Fibroblast of the aortic adventitia (primary cell): Measurements from ENCODE around the gene CAMTA1. TPM values are rescaled to one million over a fixed set of nuclear protein-coding genes. Genes with fewer than 3 reads are reported as not detected.
A peak's percentile ranks its signal among the peaks of the same experiment; 100 is the strongest.

Experiments
- DNase-seq: peaks from one replicate; pipeline ENCODE4 v3.0.0-alpha.2; 2010; ENCODE audit warnings: low read depth
- H3K4me3 ChIP-seq: 2 replicates; pipeline ENCODE4 v1.5.1; 2011; ENCODE audit warnings: low read depth, mild to moderate bottlenecking, control low read depth, low read length, moderate library complexity
- total RNA-seq: library from RNA; depleted of rRNA; stranded (reverse); fragments of >200 nt; gene quantifications from 2 replicates; pipeline ENCODE4 v1.2.3, GENCODE V29; 2012; ENCODE audit warnings: low replicate concordance
- TF ChIP-seq, protein P1 (sequence below): IDR thresholded peaks from 2 replicates; pipeline ENCODE4 v1.5.1; 2011; ENCODE audit warnings: mild to moderate bottlenecking, low read length, control low read depth, inconsistent platforms; ENCODE audit not compliant: insufficient read depth

The CAMTA1 gene
- total RNA-seq, 1 donor = 91.9 TPM

DNA sequence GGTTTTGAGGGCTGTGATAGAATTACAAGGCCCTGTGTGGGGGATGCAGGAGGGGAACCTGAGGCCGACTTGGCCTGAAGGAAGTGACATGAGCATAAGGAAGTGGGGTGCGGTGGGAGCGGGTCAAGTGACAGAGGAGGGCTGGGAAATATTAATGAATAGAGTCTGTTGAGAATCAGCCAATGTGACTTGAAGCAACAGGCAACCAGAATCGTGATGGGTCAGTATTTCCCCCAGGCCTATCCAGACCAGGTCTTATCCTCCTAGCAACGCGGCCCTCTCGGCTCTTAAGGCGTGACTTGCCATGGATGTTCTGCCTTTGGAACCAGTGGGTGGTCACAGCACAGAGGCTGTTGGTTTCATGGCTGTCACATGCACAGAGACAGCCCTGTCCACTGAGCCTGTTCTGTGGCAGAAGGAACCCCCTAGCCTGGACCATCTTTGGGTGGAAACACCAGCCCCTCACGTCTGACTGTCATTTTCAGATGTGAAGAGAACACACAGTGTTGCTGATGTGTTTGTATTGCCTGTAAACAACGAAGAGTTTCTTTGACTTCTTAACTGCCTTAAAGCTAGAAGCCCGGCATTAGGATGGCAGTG is 468.8 kb downstream of the CAMTA1 start:
- H3K4me3 ChIP-seq = no peak overlapping the region
- DNase-seq = no peak
- TF ChIP-seq, protein P1, sequence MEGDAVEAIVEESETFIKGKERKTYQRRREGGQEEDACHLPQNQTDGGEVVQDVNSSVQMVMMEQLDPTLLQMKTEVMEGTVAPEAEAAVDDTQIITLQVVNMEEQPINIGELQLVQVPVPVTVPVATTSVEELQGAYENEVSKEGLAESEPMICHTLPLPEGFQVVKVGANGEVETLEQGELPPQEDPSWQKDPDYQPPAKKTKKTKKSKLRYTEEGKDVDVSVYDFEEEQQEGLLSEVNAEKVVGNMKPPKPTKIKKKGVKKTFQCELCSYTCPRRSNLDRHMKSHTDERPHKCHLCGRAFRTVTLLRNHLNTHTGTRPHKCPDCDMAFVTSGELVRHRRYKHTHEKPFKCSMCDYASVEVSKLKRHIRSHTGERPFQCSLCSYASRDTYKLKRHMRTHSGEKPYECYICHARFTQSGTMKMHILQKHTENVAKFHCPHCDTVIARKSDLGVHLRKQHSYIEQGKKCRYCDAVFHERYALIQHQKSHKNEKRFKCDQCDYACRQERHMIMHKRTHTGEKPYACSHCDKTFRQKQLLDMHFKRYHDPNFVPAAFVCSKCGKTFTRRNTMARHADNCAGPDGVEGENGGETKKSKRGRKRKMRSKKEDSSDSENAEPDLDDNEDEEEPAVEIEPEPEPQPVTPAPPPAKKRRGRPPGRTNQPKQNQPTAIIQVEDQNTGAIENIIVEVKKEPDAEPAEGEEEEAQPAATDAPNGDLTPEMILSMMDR = no peak

DNA sequence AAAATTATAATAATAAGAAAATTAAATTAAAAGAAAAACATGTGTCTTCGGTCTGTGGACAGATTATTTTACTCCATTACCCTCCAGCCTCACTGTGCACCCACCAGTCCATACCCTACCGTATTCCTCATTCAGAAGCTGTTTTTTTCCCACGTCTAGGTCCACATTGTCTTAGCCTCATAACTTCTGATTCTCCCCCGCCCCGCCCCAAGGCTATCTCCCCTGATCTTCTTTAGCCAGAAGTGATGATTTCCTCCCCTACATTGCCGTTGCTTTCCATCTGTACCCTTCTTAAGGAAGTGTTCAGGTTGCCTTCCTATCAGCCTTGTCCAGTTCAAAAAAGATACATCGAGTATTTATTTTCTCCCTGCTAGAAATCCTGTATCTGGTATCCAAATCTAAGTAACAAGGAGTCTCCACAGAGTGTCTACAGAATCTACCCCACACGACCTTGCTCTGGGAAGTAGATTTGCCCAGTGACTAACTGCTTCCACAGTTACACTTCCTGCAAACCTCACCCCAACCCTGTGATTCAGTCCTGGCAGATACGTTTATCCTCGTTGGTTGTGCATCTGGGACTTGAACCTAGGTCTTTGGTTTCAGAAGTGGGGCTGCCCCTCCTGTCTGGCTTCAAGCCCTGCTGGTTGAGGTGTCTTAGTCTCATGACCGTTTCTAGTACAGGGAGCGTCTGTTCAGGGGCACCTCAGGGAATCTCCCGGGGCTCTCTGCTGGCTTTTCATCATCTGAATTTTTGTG is 470.2 kb downstream of the CAMTA1 start:
- DNase-seq = peak; percentile 15
- no peak overlapping the region for H3K4me3 ChIP-seq
- TF ChIP-seq, protein P1 = no peak

DNA sequence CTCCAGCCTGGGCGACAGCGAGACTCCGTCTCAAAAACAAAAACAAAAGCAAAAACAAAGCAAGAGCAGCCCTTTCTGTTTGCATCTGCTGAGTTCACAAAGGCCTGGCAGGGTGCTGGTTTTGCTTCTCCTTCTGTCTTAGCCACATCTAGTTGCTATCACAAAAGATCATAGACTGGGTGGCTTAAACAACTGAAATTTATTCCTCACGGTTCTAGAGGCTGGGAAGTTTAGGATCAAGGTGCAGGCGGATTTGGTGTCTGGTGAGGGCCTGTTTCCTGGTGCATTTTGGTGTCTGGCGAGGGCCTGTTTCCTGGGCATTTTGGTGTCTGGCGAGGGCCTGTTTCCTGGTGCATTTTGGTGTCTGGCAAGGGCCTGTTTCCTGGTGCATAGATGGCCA is 471.3 kb downstream of the CAMTA1 start:
- no peak overlapping the region for H3K4me3 ChIP-seq
- TF ChIP-seq, protein P1 = no peak
- no peak for DNase-seq

DNA sequence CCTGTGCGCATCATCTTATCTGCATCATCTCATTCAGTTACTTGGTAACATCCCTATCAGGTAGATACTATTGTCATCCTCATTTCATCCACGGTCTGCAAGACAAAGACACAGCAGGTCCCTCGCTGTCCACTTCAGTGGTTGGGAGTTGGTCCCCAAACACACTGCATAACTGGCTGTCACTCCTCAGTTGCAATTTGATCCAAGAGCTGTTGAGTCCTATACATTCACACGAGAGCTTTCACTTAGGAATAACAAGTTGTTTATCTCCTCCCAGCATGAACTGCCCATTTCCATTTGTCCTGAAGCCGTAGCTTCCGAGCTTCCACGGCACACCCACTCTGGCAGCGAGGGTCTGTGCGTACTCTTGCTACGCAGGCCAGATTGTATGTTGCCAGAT is 472.0 kb downstream of the CAMTA1 start:
- H3K4me3 ChIP-seq = no peak overlapping the region
- no peak for DNase-seq
- TF ChIP-seq, protein P1 = no peak

DNA sequence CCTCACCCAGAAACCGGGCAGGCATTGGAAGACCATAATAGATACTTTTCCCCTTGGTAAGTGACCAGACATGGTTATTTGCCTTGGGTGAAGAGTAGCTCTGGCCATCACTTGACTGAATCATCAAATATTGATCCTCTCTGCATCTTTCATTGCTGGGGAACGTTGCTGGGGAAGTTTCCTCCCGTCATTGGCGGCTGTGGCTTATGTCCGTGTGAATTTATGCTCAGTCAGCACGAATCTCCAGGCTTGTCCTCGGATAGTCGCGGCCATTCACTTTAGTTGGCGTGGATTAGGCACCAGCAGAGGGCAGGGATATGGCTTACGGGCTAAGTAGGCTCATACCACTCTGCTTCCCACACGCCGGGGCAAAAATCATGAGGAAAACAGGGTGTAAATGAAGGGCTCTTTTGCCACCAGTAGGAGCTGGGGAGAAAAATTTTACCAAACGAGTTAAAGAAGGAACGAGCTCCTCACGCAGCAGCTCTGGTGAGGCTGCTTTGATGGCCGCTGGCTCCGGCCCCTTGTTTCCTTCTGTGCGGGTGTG is 473.4 kb downstream of the CAMTA1 start:
- H3K4me3 ChIP-seq = no peak overlapping the region
- DNase-seq = no peak
- TF ChIP-seq, protein P1 = no peak

DNA sequence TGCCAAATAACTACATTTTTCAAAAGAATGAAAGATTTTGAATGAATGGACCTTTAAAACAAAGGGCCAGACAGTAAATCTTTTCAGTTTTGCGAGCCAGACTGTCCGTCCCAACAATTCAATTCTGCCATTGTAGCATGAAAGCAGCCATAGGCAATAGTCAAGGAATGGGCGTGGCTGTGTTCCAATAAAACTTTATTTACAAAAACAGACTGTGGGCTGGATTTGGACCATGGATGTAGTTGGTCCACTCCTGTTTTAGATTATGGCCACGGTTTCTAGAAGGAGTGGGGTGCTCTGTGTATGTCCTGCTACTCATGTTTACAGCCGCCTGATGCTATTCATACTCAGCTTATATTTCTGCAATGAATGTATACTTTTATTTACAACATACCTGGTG is 474.7 kb downstream of the CAMTA1 start:
- H3K4me3 ChIP-seq = no peak overlapping the region
- DNase-seq = no peak
- TF ChIP-seq, protein P1 = no peak
